ENCODE data around the gene TRIP6. TPM values are rescaled to one million over a fixed set of nuclear protein-coding genes. Genes with fewer than 3 reads are reported as not detected.

The TRIP6 gene
- total RNA-seq, 1 experiment from 2014 or later = 3.2 TPM

DNA sequence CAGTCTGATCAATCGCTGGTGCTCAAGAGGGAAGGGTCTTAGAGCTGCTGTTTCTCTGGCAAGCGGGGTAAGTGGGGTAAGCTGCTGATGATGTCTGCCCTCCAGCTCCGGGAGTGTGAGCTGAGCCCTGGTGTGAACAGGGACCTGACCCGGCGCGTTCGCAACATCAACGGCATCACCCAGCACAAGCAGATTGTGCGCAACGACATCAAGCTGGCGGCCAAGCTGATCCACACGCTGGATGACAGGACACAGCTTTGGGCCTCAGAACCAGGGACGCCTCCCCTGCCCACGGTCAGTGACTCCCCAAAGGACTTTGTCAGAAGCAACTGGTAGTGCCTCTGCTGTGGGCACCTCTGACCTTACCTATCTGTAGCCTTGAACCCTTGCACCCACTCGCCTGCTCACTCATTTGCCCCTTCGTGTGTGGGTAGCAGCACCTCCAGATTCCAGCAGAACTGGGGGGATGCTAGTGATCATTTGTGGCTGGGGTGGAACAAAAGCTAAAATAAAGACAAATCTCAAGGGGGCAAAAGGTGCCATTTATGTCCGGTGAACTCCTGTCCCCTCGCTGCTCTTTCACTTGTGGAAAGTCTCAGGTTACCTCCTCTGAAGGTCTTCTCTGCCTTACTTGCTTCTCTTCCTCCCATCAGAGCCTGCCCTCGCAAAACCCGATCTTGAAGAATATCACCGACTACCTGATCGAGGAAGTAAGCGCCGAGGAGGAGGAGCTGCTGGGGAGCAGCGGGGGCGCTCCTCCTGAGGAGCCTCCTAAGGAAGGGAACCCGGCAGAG lies 19.2 kb downstream of the TRIP6 start:
- ChIA-PET POLR2A (interaction anchor here (1.1 kb wide), 1 partner anchor 11 kb away, joined by 4 read pairs; the partner anchor contains the start of gene SRRT), CTCF (no interaction called here)
- in situ Hi-C loops (cut with HindIII; ENCODE audit: low pct_unique_long_range_greater_than_20kb, low sequenced_read_pairs) = no loop called here
- H3K4me3 ChIP-seq (ENCODE audit: low read depth in 2 of 2, low read length in 2 of 2) = no peak overlapping the region
- H3K27me3 ChIP-seq (ENCODE audit: control insufficient read depth, insufficient read depth, low read length) = no peaks in the 10 kb centered on the region
- BruUV-seq (replicated peaks) = no TSS peak
- H3K9me3 ChIP-seq (ENCODE audit: control insufficient read depth, insufficient read depth, low read depth, low read length) = no peaks in the 10 kb centered on the region
- no peak overlapping the region for H3K27ac ChIP-seq (ENCODE audit: low read length)
- H3K4me1 ChIP-seq (ENCODE audit: control insufficient read depth, insufficient read depth, low read length) = peaks cover 26% of the 10 kb centered on the region
- ATAC-seq = no peak
- H3K36me3 ChIP-seq (ENCODE audit: control insufficient read depth, insufficient read depth, low read length) = peaks cover 19% of the 10 kb centered on the region
- no peak for TF ChIP-seq REST (IDR thresholded peaks at IDR 0.05; ENCODE audit: insufficient read depth in 1 of 2, low read depth in 2 of 2, low read length in 1 of 2)
- no peak for TF ChIP-seq POLR2AphosphoS5 (IDR thresholded peaks at IDR 0.05; ENCODE audit: low read depth, low read length)
- TF ChIP-seq, protein P1, sequence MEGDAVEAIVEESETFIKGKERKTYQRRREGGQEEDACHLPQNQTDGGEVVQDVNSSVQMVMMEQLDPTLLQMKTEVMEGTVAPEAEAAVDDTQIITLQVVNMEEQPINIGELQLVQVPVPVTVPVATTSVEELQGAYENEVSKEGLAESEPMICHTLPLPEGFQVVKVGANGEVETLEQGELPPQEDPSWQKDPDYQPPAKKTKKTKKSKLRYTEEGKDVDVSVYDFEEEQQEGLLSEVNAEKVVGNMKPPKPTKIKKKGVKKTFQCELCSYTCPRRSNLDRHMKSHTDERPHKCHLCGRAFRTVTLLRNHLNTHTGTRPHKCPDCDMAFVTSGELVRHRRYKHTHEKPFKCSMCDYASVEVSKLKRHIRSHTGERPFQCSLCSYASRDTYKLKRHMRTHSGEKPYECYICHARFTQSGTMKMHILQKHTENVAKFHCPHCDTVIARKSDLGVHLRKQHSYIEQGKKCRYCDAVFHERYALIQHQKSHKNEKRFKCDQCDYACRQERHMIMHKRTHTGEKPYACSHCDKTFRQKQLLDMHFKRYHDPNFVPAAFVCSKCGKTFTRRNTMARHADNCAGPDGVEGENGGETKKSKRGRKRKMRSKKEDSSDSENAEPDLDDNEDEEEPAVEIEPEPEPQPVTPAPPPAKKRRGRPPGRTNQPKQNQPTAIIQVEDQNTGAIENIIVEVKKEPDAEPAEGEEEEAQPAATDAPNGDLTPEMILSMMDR (IDR thresholded peaks at IDR 0.05) = no peak
- no peak for TF ChIP-seq TCF7L2 (IDR thresholded peaks at IDR 0.05; ENCODE audit: low read depth, low read length)
- no peak for TF ChIP-seq SIN3A (IDR thresholded peaks at IDR 0.05; ENCODE audit: borderline replicate concordance, insufficient read depth, low read depth, low read length)
- intact Hi-C loops (cut with micrococcal nuclease; ENCODE audit: unreplicated experiment) = no loop called here
- no peak for DNase-seq (ENCODE audit: low read depth, low spot score)

DNA sequence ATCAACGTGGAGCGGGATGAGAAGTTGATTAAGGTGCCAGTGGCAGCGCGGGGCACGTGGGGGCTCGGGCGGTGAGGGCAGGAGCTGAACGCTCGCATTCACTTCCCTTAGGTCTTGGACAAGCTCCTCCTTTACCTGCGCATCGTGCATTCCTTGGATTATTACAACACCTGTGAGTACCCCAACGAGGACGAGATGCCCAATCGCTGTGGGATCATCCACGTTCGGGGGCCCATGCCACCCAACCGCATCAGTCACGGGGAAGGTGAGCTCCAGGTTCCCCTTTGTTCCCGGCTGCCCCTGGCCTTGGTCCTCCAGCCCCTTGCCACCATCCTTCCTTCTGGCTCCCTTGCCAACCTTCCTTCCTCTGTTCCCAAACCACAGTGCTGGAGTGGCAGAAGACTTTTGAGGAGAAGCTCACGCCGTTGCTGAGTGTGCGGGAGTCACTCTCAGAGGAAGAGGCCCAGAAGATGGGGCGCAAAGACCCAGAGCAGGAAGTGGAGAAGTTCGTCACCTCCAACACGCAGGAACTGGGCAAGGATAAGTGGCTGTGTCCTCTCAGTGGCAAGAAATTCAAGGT lies 19.8 kb downstream of the TRIP6 start:
- no peak for DNase-seq (ENCODE audit: low read depth, low spot score)
- CTCF ChIA-PET = no interaction called here
- no peak for ATAC-seq
- Histone ChIP-seq H3K4me1 (ENCODE audit: control insufficient read depth, insufficient read depth, low read length) (peaks cover 31% of the 10 kb centered on the region), H3K9me3 (ENCODE audit: control insufficient read depth, insufficient read depth, low read depth, low read length) (no peaks in the 10 kb centered on the region), H3K27ac (ENCODE audit: low read length) (peak overlapping the region; percentile 89), H3K4me3 (ENCODE audit: low read depth in 2 of 2, low read length in 2 of 2) (no peak overlapping the region), H3K27me3 (ENCODE audit: control insufficient read depth, insufficient read depth, low read length) (no peaks in the 10 kb centered on the region), H3K36me3 (ENCODE audit: control insufficient read depth, insufficient read depth, low read length) (peaks cover 19% of the 10 kb centered on the region)
- intact Hi-C loops (cut with micrococcal nuclease; ENCODE audit: unreplicated experiment) = no loop called here
- TF ChIP-seq SIN3A (IDR thresholded peaks at IDR 0.05; ENCODE audit: borderline replicate concordance, insufficient read depth, low read depth, low read length) (no peak), POLR2AphosphoS5 (IDR thresholded peaks at IDR 0.05; ENCODE audit: low read depth, low read length) (no peak), TCF7L2 (IDR thresholded peaks at IDR 0.05; ENCODE audit: low read depth, low read length) (no peak), REST (IDR thresholded peaks at IDR 0.05; ENCODE audit: insufficient read depth in 1 of 2, low read depth in 2 of 2, low read length in 1 of 2) (no peak)
- TF ChIP-seq, protein P1 (IDR thresholded peaks at IDR 0.05) = no peak
- BruUV-seq (replicated peaks) = no TSS peak
- POLR2A ChIA-PET = interaction anchor here (1.1 kb wide), 1 partner anchor 12 kb away, joined by 4 read pairs; the partner anchor contains the start of gene SRRT
- in situ Hi-C loops (cut with HindIII; ENCODE audit: low pct_unique_long_range_greater_than_20kb, low sequenced_read_pairs) = no loop called here

All from Panc1 (cell line).